Nephron (organoid): ENCODE measurements around the gene F7.

Source experiments
- H3K27ac Mint-ChIP-seq, 3 experiments: 2 replicates each; pipeline ENCODE4 v1.8.0; 2020; ENCODE audit warnings: mixed read lengths in 3 of 3, mild to moderate bottlenecking in 2 of 3, moderate library complexity in 1 of 3
- H3K27me3 Mint-ChIP-seq: 2 replicates; pipeline ENCODE4 v1.8.0; 2021; ENCODE audit warnings: low read depth, mild to moderate bottlenecking, moderate library complexity, mixed read lengths
- H3K36me3 Mint-ChIP-seq: 2 replicates; pipeline ENCODE4 v1.8.0; 2020; ENCODE audit warnings: low read depth, mixed read lengths
- H3K4me1 Mint-ChIP-seq: 2 replicates; pipeline ENCODE4 v1.8.0; 2020; ENCODE audit warnings: mixed read lengths
- H3K4me3 Mint-ChIP-seq, 3 experiments: 2 replicates each; pipeline ENCODE4 v1.8.0; 2020; ENCODE audit warnings: mild to moderate bottlenecking in 3 of 3, mixed read lengths in 3 of 3, moderate library complexity in 2 of 3
- H3K9me3 Mint-ChIP-seq: 2 replicates; pipeline ENCODE4 v1.8.0; 2020; ENCODE audit warnings: mixed read lengths
- CTCF ChIP-seq, 3 experiments: fragments of 200-600 bp; sonication (generic); IDR thresholded peaks; one replicate each; pipeline ENCODE4 v1.5.0; 2021; ENCODE audit warnings: antibody characterized with exemption in 3 of 3; ENCODE audit not compliant: unreplicated experiment in 3 of 3

The F7 gene

GRCh38 chr13:113150550-113151365 is 45.2 kb downstream of the F7 start:
- no peak for TF ChIP-seq CTCF (IDR thresholded peaks at IDR 0.05; ENCODE audit: unreplicated experiment in 3 of 3)
- Mint-ChIP-seq H3K9me3 (no peaks in the 10 kb centered on the region), H3K27me3 (peaks cover 12% of the 10 kb centered on the region)

DNA sequence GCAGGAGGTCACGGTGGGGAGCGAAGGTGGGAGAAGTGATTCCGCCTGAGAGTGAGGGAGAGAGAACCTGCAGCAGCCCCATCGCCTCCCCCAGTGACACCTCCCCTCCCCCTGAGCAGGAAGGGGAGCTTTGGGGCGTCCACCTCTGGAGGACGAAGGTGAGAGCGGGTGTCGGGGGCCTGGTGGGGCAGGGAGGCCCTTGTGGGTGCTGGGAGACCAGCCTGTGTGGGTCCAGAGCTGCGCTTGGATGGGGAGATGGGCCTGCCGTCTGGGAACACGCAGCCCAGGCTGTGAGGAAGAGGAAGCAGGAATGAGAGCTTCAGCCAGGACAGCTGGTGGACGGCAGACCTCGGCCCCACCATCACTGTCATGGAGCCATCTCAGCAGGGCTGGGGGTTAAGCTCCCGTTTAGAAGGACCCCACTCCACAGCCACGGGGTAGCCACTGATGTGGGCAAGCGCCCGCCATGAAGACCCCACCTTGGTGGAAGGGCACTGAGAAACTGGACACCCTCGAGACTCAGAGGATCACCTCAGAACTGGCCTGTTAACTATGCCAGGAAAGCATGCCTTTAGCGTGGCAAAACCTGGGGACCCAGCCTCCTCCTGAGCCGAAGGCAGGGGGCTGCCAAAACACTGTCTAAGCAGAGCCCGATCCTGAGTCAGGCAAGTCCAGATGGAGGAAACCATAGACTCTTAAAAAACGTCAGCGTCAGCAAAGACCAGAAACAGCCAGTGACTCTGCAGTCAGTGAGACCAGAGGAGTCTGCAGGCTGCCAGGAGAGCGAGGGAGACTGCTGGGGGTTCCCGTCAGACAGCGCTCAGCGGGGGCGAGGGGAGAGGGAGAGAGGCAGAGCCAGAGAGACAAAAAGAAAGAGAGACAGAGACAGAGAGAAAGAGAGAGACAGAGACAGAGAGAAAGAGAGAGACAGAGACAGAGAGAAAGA is 46.4 kb downstream of the F7 start:
- Mint-ChIP-seq H3K27me3 (peaks cover 12% of the 10 kb centered on the region), H3K36me3 (no peaks in the 10 kb centered on the region), H3K4me3 (peak overlapping the region; percentile 84 to 89 (median 88)), H3K27ac (peak overlapping the region; percentile 78 to 96 (median 90)), H3K9me3 (no peaks in the 10 kb centered on the region), H3K4me1 (peaks cover 23% of the 10 kb centered on the region)
- no peak for TF ChIP-seq CTCF (IDR thresholded peaks at IDR 0.05; ENCODE audit: unreplicated experiment in 3 of 3)

More at GRCh38 chr13:113150550-113151365, 45.2 kb downstream of the F7 start:
- H3K27ac Mint-ChIP-seq, result peak overlapping the region in 2 of 3 experiments; percentile 22 to 84
- peak overlapping the region; percentile 43 to 65 (median 49) for H3K4me3 Mint-ChIP-seq
- H3K4me1 Mint-ChIP-seq, result peaks cover 23% of the 10 kb centered on the region
- no peaks in the 10 kb centered on the region for H3K36me3 Mint-ChIP-seq

DNA sequence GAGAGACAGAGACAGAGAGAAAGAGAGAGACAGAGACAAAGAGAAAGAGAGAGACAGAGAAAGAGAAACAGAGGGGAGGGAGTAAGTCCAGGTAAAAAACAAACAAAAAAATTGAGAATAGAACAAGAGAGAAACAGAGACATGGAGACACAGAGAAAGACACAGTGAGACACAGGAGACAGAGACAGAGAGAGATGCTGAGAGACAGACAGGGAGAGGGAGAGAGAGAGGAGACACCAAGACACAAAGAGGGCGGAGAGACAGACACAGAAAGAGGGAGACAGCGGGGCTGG is 47.0 kb downstream of the F7 start:
- H3K4me3 Mint-ChIP-seq, result peak overlapping the region; percentile 84 to 89 (median 88)
- peaks cover 23% of the 10 kb centered on the region for H3K4me1 Mint-ChIP-seq
- H3K36me3 Mint-ChIP-seq, result no peaks in the 10 kb centered on the region
- H3K9me3 Mint-ChIP-seq, result no peaks in the 10 kb centered on the region
- peak overlapping the region; percentile 78 to 96 (median 90) for H3K27ac Mint-ChIP-seq
- H3K27me3 Mint-ChIP-seq, result peaks cover 12% of the 10 kb centered on the region
- TF ChIP-seq CTCF (IDR thresholded peaks at IDR 0.05; ENCODE audit: unreplicated experiment in 3 of 3), result no peak

GRCh38 chr13:113152984-113153809 is 47.6 kb downstream of the F7 start:
- peak overlapping the region; percentile 78 to 96 (median 94) for H3K27ac Mint-ChIP-seq
- H3K4me3 Mint-ChIP-seq, result peak overlapping the region; percentile 84 to 89 (median 88)
- H3K36me3 Mint-ChIP-seq, result no peaks in the 10 kb centered on the region
- no peak for TF ChIP-seq CTCF (IDR thresholded peaks at IDR 0.05; ENCODE audit: unreplicated experiment in 3 of 3)
- H3K27me3 Mint-ChIP-seq, result peaks cover 14% of the 10 kb centered on the region
- peaks cover 23% of the 10 kb centered on the region for H3K4me1 Mint-ChIP-seq
- H3K9me3 Mint-ChIP-seq, result no peaks in the 10 kb centered on the region

DNA sequence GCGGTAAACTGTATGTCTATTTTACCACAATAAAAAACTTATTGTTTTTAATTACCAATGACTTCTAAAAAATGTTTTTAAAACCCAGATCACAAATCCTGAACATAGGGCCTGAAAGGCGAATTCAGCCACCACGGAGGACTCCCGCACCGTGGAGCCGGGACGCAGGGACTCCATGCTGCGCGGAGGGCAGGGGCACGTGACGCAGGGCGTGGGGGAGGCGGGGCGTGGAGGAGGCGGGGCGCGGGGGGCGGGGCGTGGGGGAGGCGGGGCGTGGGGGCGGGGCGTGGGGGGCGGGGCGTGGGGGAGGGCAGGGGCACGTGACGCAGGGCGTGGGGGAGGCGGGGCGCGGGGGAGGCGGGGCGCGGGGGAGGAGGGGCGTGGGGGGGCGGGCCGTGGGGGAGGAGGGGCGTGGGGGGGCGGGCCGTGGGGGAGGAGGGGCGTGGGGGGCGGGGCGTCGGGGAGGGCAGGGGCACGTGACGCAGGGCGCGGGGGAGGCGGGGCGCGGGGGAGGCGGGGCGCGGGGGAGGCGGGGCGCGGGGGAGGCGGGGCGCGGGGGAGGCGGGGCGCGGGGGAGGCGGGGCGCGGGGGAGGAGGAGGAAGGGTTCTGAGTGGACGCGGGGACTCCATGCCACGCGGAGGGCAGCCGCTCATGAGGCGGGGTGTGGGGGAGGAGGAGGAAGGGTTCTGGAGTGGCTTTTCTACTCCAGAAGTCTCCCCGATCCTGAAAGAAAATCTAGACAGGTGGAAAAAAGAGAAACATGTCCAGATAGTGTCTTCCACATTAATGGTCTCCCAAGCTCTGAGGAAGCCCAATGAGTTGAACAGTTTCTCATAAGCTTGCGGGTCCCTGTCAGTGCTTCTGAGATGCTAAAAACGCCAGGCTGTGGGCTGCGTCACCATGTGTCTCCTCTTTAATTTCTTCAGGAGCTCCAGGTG is 48.5 kb downstream of the F7 start:
- Mint-ChIP-seq H3K4me3 (peak overlapping the region; percentile 78 to 79 (median 78)), H3K4me1 (peaks cover 23% of the 10 kb centered on the region), H3K27me3 (peaks cover 15% of the 10 kb centered on the region), H3K9me3 (no peaks in the 10 kb centered on the region), H3K27ac (peak overlapping the region; percentile 56 to 94 (median 82)), H3K36me3 (no peaks in the 10 kb centered on the region)
- no peak for TF ChIP-seq CTCF (IDR thresholded peaks at IDR 0.05; ENCODE audit: unreplicated experiment in 3 of 3)
